Activated CD4-positive, alpha-beta T cell treated with anti-CD3 and anti-CD28 coated beads, Interleukin-2, Interleukin-4, amounts not matched to agents 100 ng/mL and 50 ng/mL, durations not matched to agents 16 hours and 8 hours (primary cell): ENCODE measurements around the gene ENTHD1.

Experiments used
- DNase-seq: peaks from one replicate; pipeline ENCODE4 v3.0.0-alpha.2; 2020; ENCODE audit warnings: low spot score

The ENTHD1 gene

DNA sequence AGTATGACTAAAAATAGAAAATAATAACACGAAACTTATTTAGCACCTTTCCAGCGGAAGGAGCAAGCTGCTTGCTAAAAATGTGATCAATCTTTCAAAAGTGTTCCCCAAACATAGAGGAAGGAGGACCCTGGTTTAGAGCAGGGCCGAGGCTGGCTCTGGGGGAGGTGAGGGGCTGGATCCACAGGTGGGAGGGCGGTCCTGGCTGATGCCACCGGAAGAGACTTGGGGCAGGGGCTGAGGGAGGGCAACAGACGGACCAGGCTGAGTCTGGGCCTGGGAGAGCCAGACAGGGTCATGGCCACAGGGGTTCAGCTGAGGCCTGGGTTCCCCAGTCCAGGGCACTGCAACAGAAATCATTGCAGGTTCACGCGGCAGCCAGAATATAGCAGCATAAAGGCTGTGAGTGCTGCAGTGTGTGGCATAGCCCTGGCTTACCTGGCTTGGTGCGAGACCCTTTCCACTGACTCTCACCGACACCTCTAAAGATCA is 179.7 kb downstream of the ENTHD1 start:
- DNase-seq = no peak

DNA sequence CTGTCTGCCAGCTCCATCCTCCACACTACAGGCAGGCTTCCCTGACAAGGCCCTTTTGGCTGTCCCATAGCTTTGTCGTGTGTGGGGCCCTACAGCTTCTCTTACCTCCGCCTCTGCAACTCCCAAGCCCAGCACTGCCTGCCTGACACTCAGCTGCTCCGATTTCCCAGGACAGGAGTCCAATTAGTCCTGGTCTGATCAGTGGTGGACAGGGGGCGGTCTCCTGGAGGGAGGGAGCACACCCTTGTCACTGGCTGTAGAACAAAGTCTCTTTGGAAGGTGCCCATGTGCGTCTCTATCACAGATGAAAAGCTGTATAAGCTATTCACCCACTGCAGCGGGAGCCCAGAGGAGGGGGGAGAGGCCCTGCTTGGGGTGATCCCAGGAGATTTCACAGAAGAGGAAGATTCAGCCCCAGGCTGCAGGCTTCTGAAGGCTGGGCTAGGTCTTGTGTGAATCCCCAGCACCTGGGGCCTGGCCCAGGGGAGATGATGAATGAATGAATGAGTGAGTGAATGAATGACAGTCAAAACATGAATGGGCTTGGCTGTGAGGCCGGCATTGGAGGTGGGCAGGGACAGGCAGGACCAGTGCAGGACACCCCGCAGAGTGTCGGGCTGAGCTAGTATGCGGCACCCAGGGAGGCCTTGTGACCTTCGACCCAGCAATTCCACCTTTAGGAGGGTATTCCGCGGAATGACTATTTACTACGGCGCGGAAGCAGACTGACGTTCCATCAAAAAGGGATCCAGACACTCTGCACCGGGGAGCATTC is 180.6 kb downstream of the ENTHD1 start:
- no peak for DNase-seq

DNA sequence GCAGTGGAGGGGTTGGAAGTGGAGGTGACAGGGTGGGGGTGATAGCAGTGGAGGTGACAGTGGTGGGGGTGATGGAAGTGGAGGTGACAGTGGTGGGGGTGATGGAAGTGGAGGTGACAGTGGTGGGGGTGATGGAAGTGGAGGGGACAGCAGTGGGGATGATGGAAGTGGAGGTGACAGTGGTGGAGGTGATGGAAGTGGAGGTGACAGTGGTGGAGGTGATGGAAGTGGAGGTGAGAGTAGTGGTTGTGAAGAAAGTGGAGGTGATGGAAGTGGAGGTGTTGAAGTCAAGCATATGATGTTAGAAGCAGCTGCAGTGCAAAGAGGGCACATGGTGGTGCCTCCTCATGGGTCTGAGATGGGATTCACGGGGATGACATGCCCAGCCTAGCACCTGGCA is 181.5 kb downstream of the ENTHD1 start:
- DNase-seq = no peak

DNA sequence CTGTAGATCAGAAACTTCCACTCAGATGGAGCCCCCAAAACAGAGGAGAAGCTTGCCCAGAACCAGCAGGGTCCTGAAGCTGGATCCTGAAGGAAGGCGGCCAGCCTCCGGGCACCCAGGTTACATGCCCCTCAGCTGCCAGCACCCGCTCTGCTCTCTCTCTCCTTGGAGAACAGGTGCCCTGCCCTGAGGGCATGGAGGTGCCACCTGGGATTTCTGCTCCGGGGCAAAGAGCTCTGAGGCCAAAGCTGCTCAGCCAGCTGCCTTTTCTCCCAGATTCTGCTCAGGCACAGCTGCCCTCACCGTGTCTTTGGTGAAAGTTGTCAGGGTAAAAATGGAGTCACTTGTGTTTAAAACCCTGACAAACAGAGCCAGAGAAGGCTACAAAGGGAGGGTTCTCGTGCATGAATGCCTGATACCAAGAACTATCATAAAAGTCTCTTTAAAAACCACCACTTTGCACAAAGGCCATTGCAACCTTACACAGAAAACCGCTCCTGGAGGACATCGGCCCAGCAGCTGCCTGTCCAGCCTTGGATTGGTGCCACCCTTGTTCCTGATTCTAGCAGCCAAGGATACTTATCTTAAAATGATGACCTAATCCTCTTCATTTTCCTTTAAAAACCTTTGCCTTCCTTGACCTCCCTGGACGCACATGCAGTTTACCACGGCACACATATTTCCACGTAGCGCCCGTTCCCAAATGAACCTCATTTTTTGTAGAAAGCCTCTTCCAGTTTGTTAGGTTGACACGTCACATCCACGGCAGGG is 183.0 kb downstream of the ENTHD1 start:
- no peak for DNase-seq

DNA sequence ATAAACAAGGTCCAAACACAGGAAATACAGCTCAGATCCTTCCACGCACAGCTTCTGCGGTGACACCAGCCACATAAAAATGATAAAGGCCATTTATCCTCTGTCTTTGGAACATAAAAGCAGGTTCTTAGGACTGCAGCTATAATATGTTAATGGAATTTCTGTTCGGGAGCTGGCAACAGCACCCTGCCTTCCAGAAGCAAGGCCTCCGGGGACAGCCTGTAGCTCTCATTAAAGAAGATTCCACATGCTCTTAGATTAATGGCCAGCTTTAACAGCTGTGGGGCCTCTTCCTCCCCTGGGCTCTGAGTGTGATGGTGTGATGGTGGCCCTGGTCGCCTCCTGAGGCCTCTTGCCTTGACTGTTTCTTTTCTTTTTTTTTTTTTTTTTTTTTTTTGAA is 185.7 kb downstream of the ENTHD1 start:
- DNase-seq = no peak

DNA sequence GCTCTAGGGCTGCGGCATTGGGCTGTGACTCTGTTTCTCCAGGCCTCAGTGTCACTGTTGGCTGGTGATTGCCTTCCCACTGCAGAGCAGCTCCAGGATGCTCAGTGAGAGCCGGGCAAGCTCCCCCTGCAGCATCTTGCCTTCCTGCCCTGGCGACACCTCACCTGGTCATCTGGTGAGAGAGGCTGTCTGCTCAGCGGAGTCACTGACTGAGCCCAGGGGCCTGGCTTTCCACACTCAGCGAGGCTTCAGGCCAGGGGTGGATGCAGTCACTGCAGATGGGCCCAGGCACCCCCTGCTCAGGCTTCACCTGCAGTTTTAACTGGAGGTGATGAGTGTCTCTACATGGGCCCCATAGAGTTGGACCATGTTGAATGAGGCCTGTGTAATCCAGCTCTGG is 186.2 kb downstream of the ENTHD1 start:
- no peak for DNase-seq

DNA sequence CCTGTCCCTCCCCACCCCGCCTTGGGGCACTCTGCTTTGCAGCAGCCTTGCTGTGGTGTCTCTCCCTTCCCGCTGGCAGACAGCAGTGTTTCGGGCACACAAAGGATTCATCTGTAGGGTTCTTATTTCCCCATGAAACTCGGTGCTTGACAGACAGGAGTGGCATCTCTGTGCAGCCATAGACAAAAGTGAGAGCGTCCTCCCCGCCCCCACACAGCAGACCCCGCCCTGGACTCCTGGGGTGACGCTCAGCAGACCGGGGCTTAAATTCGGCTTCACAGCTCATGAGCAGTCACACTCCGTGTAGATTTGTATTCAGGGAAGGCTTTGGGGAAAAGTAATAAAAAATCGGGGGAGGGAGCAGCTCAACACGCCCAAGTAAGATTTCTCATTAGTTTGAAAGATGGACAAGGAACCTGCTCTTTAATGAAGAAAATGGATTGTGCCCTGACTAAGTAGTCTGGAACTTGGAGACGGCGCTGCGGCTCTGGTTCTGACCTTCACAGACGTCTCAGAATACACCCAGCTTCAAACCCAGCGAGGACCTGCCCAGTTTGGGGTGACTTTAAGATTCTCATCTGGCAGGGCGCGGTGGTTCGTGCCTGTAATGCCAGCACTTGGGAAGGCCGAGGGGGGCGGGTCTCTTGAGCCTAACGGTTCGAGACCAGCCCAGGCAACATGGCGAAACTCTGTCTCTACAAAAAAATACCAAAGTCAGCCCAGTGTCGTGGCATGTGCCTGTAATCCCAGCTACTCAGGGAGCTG is 187.0 kb downstream of the ENTHD1 start:
- DNase-seq = no peak

DNA sequence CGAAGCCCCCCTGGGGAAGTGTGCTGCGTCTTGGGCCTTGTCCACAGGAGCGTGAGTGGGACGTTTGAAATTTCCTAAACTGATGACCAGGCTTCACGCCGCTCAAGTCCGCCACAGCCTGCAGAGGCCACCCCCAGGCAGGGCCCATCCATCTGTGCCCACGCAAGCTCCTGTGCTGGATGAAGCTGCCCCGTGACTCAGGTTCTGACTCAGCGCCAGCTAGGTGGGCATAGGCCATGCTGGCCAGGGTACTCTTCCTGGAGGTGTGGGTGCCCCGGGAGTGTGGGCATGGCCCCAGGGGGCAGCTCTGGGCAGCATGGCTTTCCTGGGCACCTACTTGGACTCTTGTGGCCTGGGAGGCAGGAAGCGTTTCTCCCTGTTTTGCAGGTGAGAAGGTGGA is 188.2 kb downstream of the ENTHD1 start:
- DNase-seq = no peak

DNA sequence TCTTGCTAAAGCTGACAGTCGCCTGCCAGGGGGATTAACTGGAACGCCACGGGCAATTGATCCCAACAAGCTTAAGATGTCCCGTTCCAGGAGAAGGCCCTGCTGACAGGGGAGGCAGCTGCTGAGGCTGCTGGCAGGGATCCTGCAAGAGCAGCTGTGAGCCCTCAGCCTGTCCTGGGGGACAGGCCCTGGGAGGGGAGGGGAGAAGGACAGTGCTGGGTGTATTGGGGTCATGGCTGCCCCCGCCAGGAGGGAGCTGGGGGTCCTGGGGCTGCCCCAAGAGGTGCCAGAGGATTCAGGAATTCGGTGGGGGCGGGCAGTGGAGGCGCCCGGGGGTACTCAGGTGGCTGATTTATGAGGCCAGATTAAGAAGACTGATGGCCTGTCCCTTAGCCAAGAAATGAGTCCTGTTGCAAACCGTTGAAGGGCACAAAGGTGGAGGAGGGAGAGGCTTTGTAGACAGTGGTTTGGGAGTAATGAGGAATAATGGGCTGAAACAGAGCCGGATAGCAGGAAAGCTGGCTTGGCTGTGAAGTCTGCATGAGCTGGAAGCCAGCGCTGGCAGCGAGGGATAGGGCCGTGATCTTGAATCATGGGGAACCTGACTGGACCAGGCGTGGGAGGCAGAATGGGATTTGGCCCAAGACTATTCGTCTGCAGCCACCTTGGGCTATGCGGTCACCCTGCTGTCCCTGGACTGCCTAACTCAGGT is 189.5 kb downstream of the ENTHD1 start:
- DNase-seq = no peak

DNA sequence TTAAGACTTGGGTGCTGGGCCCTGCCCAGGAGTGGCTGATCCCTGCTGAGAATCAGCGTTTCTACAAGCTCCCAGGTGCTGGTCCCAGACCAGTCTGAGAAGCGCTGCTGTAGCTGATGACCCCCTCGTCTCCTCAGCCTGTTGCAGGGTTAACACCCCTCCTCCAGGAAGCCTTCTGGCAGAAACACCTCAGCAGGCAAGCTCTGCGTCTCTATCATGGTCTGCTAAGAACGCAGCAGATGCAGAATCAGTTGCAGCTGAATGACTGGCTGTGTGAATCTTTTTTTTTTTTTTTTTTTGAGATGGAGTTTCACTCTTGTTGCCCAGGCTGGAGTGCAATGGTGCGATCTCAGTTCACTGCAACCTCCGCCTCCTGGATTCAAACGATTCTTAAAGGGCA is 190.5 kb downstream of the ENTHD1 start:
- DNase-seq = no peak

DNA sequence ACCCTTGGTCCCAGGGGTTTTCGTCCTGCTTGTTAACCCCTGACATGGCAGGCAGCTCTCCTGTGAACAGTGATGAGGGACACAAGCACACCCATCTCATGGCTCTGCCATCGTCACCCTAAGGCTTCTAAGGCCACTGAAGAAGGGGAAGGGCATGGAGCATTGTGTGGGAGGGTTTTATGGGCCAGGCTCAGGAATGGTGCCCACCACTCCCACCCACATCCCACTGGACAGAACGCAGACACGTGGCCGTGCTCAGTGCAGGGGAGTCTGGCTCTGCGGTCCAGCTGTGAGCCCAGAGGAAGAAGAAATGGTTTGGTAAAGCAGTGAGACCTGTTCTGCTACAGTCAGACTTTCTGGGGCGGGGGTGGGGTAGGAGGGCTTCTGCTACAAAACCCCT is 193.0 kb downstream of the ENTHD1 start:
- no peak for DNase-seq

DNA sequence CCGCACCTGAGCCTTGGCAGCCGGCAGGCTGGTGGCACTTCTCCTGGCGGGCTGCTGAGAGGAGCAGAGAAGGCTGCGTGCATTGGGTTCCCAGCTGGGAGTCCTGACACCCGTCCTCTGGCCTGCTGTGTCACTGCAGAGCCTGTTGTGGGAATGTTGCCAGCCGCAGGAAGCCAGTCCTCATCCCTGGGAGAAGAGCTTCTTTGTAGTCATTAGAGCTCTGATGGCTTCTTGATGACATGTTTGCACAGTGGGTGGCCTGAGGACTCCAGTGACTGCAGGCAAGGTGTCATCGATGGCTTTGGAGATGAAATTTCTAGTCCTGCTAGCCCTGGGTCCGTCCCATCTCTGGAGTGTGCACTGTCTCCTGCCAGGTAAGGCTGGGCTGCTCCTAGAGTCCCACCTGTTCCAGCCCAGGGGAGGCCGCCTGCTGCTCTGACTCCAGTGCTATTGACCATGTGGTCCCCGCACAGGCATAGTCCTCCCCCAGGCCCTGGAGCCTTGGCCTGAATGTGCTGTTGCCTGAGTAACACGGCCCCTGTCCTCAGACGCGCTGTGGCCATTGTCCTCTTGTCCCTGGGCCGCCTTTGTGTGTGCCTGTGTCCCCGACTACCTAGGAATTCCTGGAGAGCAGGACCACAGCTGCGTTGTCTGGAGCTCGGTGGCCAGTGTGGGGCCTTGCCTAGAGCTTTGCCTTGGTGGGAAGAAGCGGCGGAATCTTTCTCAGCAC is 193.8 kb downstream of the ENTHD1 start:
- DNase-seq = no peak

DNA sequence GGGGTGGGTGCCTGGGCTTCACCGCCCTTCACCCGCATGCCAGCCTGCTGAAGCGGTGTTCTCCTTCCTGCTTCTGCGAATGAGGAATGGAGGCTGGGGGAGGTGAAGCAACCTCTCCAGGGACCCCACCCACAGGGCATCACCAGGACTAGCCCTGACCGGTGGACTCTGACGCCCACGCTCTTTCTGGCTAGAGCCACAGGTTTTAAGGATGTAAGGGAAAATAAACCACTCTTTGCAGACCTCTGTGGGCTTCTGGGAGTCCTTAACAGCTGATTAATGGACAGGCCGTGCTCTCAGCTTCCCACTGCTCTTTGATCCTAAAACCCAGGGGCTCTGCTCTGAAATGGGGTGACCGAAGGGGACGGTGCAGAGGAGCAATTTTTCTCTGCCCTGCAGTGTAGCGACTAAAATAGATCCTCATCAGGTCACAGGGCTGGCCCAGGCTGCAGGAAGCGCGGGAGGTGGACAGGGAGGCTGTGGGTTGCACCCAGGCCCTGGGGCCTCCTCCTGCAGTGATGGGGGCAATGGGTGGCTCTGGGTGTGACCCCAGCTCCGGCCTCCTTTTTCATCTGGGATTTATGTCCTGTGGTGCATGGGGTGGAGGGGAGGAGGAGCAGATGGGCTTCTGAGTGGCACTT is 195.7 kb downstream of the ENTHD1 start:
- no peak for DNase-seq

DNA sequence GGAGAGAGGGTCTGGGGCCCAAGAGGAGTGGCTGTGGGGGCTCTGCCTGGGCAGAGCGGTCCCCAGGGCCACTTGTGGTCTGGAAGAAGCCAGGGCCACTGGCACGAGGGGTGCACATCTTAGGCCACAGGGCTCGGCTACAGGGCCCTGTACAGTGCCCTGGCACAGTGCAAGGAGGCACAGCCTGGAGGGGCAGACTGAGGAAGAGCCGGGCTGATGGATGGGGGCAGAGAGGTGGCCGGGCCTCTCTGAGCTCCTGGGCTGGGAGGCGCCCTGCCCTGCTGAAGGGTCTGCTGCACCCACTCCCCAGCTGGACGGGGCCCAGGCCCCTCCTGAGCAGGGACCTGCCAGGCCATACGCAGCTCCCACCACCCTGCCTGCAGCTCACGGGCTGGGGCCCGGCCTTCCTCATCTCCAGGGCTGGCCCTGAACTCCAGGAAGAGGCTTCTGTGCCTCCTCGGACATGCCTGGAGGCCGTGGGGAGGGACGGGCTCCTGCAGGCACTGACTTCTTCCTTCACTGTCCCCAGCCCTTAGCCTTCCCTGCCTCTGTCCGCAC is 199.5 kb downstream of the ENTHD1 start:
- DNase-seq = no peak
